Measurements from ENCODE around the gene ZBTB8OS. TPM values are rescaled to one million over a fixed set of nuclear protein-coding genes. Genes with fewer than 3 reads are reported as not detected.
"Not testable (repeated sequence)": the region's sequence is repeated elsewhere in the genome, so short reads cannot be mapped to it uniquely, and the experiment has no call there.

ZBTB8OS gene
- total RNA-seq = 39.9 TPM

GRCh38 chr1:32650248-32650751 is at the start of gene ZBTB8OS:
Gene ZBTB8OS, minus strand, starts transcription at chr1:32650550. Its CDS starts 21 bp downstream, at chr1:32650529.
- intact Hi-C loops (cut with DNase I) = no loop called here
- ATAC-seq (peak; percentile 95), DNase-seq (ENCODE audit: low spot score) (peak; percentile 95)

GRCh38 chr1:32696996-32697395 is 46.6 kb upstream of the ZBTB8OS start:
- DNase-seq (ENCODE audit: low spot score); ATAC-seq; intact Hi-C loops (cut with DNase I): not testable (repeated sequence)

GRCh38 chr1:32696041-32696440 is 45.7 kb upstream of the ZBTB8OS start:
- ATAC-seq = no peak
- intact Hi-C loops (cut with DNase I) = no loop called here
- DNase-seq (ENCODE audit: low spot score) = no peak

GRCh38 chr1:32695098-32695904 is 45.0 kb upstream of the ZBTB8OS start:
- intact Hi-C loops (cut with DNase I) = no loop called here
- DNase-seq (ENCODE audit: low spot score) (peak; percentile 80), ATAC-seq (peak; percentile 67)

GRCh38 chr1:32693455-32694174 is 43.3 kb upstream of the ZBTB8OS start:
- peak; percentile 36 for DNase-seq (ENCODE audit: low spot score)
- intact Hi-C loops (cut with DNase I) = no loop called here
- ATAC-seq = no peak

- ATAC-seq (no peak), DNase-seq (ENCODE audit: low spot score) (no peak)
- intact Hi-C loops (cut with DNase I) = no loop called here
These were observed 36.0 kb upstream of the ZBTB8OS start for GRCh38 chr1:32686387-32686786.

GRCh38 chr1:32685498-32685897 is 35.1 kb upstream of the ZBTB8OS start:
- intact Hi-C loops (cut with DNase I) = no loop called here
- no peak for ATAC-seq

GRCh38 chr1:32684167-32684811 is 33.9 kb upstream of the ZBTB8OS start:
- peak; percentile 84 for ATAC-seq
- intact Hi-C loops (cut with DNase I) = no loop called here
- DNase-seq (ENCODE audit: low spot score) = no peak

More at GRCh38 chr1:32685498-32685897, 35.1 kb upstream of the ZBTB8OS start:
- DNase-seq (ENCODE audit: low spot score) = no peak

- ATAC-seq = no peak
- no peak for DNase-seq (ENCODE audit: low spot score)
- intact Hi-C loops (cut with DNase I) = no loop called here
These were observed 33.0 kb upstream of the ZBTB8OS start for GRCh38 chr1:32683397-32683796.

GRCh38 chr1:32681999-32682398 is 31.6 kb upstream of the ZBTB8OS start:
- intact Hi-C loops (cut with DNase I) = no loop called here
- no peak for DNase-seq (ENCODE audit: low spot score)
- no peak for ATAC-seq

- no peak for ATAC-seq
- DNase-seq (ENCODE audit: low spot score) = no peak
- intact Hi-C loops (cut with DNase I) = no loop called here
These were observed 31.2 kb upstream of the ZBTB8OS start for GRCh38 chr1:32681509-32681908.

- ATAC-seq (no peak), DNase-seq (ENCODE audit: low spot score) (no peak)
- intact Hi-C loops (cut with DNase I) = no loop called here
These were observed 30.3 kb upstream of the ZBTB8OS start for GRCh38 chr1:32680642-32681041.

GRCh38 chr1:32679993-32680392 is 29.6 kb upstream of the ZBTB8OS start:
- ATAC-seq; intact Hi-C loops (cut with DNase I); DNase-seq (ENCODE audit: low spot score): not testable (repeated sequence)

- intact Hi-C loops (cut with DNase I) = no loop called here
- ATAC-seq (no peak), DNase-seq (ENCODE audit: low spot score) (no peak)
These were observed 26.6 kb upstream of the ZBTB8OS start for GRCh38 chr1:32676945-32677344.

GRCh38 chr1:32668716-32669115 is 18.4 kb upstream of the ZBTB8OS start:
- intact Hi-C loops (cut with DNase I); ATAC-seq; DNase-seq (ENCODE audit: low spot score): not testable (repeated sequence)

- DNase-seq (ENCODE audit: low spot score) (no peak), ATAC-seq (no peak)
- intact Hi-C loops (cut with DNase I) = no loop called here
These were observed 16.7 kb upstream of the ZBTB8OS start for GRCh38 chr1:32666901-32667566.

GRCh38 chr1:32665915-32666314 is 15.6 kb upstream of the ZBTB8OS start:
- ATAC-seq (no peak), DNase-seq (ENCODE audit: low spot score) (no peak)
- intact Hi-C loops (cut with DNase I) = no loop called here

- intact Hi-C loops (cut with DNase I) = no loop called here
- DNase-seq (ENCODE audit: low spot score) = no peak
- ATAC-seq = no peak
These were observed 9.2 kb upstream of the ZBTB8OS start for GRCh38 chr1:32659581-32659980.
